Stimulated activated CD8-positive, alpha-beta memory T cell treated with anti-CD3 and anti-CD28 coated beads, Interleukin-7, amount 100 ng/mL, for 4 hours (primary cell): Measurements from ENCODE around the gene PRSS2.
"Not testable (repeated sequence)": the region's sequence is repeated elsewhere in the genome, so short reads cannot be mapped to it uniquely, and the experiment has no call there.

Experiments
- DNase-seq, 2 donors: peaks; one replicate each; pipeline ENCODE4 v3.0.0-alpha.2; 2020; ENCODE audit warnings: low read depth in 2 of 2

Gene PRSS2

GRCh38 chr7:142770661-142771352 lies at the start of gene PRSS2:
PRSS2 (plus strand) TSS chr7:142770970; CDS start chr7:142770983, 13 bp downstream.
- DNase-seq = no peak

DNA sequence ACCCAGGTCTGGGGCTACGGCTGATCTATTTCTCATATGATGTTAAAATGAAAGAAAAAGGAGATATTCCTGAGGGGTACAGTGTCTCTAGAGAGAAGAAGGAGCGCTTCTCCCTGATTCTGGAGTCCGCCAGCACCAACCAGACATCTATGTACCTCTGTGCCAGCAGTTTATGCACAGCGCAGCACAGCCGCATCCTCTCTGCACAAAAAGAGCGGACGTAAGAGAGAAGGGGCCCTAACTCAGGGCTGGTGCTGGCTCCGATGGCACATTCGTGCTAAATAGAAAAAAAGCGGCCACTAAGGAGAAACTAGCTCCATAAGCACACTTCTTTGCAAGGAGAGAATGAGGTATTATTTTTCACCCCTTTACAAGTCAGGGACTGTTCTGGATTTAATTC lies 49.8 kb upstream of the PRSS2 start:
- no peak for DNase-seq

- no peak for DNase-seq
Observed at GRCh38 chr7:142722248-142722794, 48.4 kb upstream of the PRSS2 start.

- DNase-seq = no peak
Observed at GRCh38 chr7:142733271-142733670, 37.5 kb upstream of the PRSS2 start.

DNA sequence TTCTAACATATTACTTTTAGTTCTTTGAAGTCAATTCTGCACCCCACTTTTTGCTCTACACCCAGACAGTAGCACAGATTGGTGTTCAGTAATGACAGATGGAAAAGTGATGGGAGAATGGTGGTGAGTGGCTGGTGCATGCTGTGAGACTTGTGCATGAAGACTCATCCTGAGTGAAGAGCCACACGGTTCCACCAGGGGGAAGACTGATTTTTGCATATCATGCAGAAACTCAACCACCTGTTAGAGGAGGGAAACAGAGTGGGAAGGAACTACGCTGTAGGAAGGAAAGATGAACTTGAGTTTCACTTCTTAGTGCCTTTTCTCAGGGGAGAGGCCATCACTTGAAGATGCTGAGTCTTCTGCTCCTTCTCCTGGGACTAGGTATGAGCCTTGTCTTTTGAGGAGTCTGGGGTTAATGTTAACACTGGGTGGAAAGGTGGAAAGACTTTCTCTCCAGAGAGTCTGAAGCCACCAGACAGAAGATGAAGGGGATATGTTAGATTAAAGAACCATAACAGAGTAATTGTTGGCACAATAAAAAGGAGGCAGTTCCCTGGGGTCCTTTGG lies 30.8 kb upstream of the PRSS2 start:
- no peak for DNase-seq

DNA sequence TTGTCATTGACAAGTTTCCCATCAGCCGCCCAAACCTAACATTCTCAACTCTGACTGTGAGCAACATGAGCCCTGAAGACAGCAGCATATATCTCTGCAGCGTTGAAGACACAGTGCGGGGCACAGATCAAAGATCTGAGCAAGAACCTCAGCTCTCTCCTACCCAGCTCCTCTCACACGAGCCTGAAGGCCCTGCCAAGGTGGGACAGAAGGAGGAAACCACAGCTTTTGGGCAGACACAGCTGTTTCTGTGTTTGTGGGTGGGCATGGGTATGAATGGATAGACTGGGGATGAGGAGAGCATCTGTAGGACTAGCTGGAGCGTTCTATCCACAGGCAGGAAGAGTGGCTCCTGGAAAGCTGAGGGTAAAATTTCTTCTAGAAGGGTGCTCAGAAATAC lies 30.0 kb upstream of the PRSS2 start:
- no peak for DNase-seq

- not testable (repeated sequence) for DNase-seq
Observed at GRCh38 chr7:142741932-142742331, 28.8 kb upstream of the PRSS2 start.

DNA sequence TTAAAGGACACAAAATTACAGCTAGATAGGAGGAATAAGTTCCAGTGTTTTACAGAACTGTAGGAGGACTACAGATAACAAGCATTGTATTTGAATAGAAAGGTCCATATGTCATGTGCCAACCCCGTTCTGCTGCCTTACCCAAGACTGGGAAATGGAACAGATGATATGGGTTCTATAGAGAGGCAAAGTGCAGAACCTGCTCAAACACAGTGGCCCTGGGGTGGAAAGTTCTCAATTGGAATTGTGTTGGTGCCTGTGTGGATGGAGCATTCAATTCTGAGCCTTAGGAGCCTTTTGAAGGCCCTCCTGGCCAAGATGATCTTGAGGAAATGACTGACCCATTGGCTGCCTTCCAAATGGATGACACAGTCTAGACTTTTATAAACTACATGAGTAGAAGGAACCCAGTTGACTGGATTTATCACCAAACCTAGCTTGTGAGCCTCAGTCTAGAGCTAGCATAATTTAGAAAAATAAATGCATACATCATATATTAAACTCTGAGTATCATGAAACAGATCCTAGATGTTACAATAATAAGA lies 25.6 kb upstream of the PRSS2 start:
- DNase-seq = no peak

- no peak for DNase-seq
Observed at GRCh38 chr7:142745745-142746144, 25.0 kb upstream of the PRSS2 start.

GRCh38 chr7:142746264-142746663 lies 24.5 kb upstream of the PRSS2 start:
- no peak for DNase-seq

GRCh38 chr7:142748410-142748809 lies 22.4 kb upstream of the PRSS2 start:
- not testable (repeated sequence) for DNase-seq

GRCh38 chr7:142749218-142749993 lies 21.4 kb upstream of the PRSS2 start, which contains the start of gene PRSS1:
PRSS1 (plus strand) TSS chr7:142749472; CDS start chr7:142749485, 13 bp downstream.
- no peak for DNase-seq

GRCh38 chr7:142750321-142750938 lies 20.3 kb upstream of the PRSS2 start:
- DNase-seq = no peak

GRCh38 chr7:142751526-142752175 lies 19.1 kb upstream of the PRSS2 start:
- DNase-seq = not testable (repeated sequence)

GRCh38 chr7:142752376-142753225 lies 18.2 kb upstream of the PRSS2 start:
- DNase-seq = no peak

DNA sequence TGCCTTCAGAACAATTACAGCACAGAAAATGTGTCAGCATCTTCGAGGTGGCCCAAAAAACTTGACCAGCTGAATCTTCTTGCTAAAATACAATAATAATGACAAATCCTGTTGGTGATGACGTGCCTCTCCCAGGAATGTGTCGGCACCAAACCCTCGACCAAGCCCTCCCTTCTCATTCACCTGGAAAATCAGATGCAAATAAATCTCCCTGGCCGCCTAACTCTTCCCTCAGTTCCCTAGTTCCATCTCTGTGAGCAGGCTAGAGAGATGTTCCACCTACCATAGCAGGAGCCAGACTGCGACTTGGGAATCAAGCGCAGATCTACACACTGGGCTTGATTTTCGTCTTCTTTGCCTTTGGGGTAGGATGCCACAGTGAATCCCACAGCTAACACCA lies 17.4 kb upstream of the PRSS2 start:
- DNase-seq = no peak

DNA sequence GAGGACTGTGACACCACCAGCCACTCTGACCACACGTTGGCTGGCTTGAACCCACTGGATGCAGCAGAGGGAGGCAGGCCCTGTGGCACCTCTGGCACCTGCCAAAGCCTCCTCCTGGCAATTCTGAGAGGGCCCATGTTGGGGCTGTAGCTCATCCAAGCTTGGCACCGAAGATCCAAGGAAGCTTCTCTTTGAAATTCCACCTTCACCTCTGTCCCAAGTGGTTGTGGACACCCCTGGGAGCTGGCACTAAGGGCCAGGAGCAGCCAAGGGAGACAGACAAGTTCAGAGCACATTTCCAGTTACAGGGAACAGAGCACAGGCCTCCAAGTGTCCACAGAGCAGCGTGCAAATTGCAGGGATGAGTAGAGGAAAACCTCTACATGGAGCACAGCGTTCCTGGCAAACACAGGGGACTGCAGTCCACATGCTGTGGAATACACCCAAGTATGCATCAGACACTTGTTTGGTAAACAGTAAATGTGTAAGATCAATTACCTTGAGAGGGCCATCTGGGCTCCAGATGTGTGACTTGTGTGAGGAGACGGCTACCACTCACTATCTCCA lies 16.8 kb upstream of the PRSS2 start:
- not testable (repeated sequence) for DNase-seq

DNA sequence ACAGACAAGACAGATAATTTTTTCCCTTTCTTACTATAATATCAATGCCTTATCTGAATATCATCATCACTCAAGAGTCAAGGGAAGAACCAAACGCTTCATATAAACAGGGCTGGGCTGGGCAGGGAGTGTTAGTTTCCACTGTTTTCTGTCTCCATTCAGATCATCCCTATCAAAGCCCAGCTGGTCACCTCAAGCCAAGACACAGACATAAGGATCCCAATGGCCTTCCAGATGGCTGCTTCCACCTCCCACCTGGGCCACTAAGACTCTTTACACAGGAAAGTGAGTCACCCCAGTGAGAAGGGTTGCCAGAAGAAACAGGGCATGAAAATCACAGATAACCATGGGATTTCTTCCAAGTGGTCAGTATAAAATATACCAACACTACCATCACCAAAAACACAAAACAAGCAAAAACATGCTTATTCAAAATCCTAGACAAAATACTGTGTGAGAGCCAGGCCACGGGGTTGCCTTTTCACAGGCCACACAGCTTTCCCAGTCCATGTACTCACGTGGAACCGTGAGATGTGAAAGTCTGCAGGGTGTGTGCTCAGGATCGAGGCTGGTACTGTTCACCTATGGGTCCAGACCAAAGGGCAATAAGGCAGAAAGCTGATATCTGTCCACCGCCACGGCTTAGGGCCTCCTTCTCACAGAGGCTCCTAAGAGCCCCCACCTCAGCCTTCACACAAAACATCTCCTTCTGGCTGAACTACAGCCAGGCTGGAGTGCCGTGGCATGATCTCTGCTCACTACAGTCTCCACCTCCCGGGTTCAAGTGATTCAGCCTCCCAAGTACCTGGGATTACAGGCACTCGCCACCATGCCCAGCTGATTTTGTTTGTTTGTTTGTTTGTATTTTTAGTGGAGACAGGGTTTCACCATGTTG lies 15.8 kb upstream of the PRSS2 start:
- no peak for DNase-seq

GRCh38 chr7:142758312-142758711 lies 12.5 kb upstream of the PRSS2 start:
- DNase-seq = not testable (repeated sequence)
